GM12878 (cell line): ENCODE data around the gene ZNF133. TPM values are rescaled to one million over a fixed set of nuclear protein-coding genes. Genes with fewer than 3 reads are reported as not detected.
"Not testable (repeated sequence)": the region's sequence is repeated elsewhere in the genome, so short reads cannot be mapped to it uniquely, and the experiment has no call there.

Experiments
- ATAC-seq: fragments of 200-7000 bp; cut with Tn5 transposase; 3 replicates; pipeline ENCODE4 v1.9.1; 2020; ENCODE audit warnings: mild to moderate bottlenecking, moderate library complexity
- BruUV-seq: library from RNA; stranded (reverse); fragments of 400-500 nt; replicated peaks from 2 replicates; lab custom pipeline; 2021; lab: Mats Ljungman, UMichigan
- CTCF ChIA-PET: fragments of 300-600 bp; sonication (Branson Sonifier 250); formaldehyde crosslinking; extraction: SDS; loops from one replicate; lab custom pipeline; 2021; ENCODE audit warnings: inconsistent platforms; lab: Yijun Ruan, JAX
- POLR2A ChIA-PET: fragments of 350-600 bp; formaldehyde crosslinking; extraction: SDS; loops from one replicate; lab custom pipeline; 2021; ENCODE audit warnings: inconsistent platforms; lab: Charles Lee
- RAD21 ChIA-PET: fragments of 300-600 bp; sonication (Branson Sonifier 250); formaldehyde crosslinking; loops from one replicate; lab custom pipeline; 2023; ENCODE audit warnings: antibody characterized with exemption; ENCODE audit not compliant: unreplicated experiment; lab: Charles Lee
- SMC1A ChIA-PET: fragments of 300-600 bp; sonication (Branson Sonifier 250); formaldehyde crosslinking; loops from one replicate; lab custom pipeline; 2023; ENCODE audit not compliant: unreplicated experiment, uncharacterized antibody; lab: Charles Lee
- DNase-seq: peaks from one replicate; pipeline ENCODE4 v3.0.0-alpha.2; 2011; ENCODE audit warnings: low read depth, low spot score
- FAIRE-seq: peaks from 3 replicates; lab custom pipeline; 2011; peaks lifted over from hg19 to GRCh38; lab: Jason Lieb, UNC
- H2AFZ ChIP-seq: 2 replicates; pipeline ENCODE4 v1.6.0; 2011; ENCODE audit warnings: low read depth, low read length, control low read depth; ENCODE audit not compliant: control insufficient read depth
- H3K27ac ChIP-seq: 2 replicates; pipeline ENCODE4 v1.5.1; 2011; ENCODE audit warnings: control low read depth; ENCODE audit not compliant: control insufficient read depth, insufficient read depth
- H3K27me3 ChIP-seq, 2 experiments: replicated peaks in 1 of 2; 2 replicates each; pipeline versions ENCODE4 v1.6.0 to v1.6.1; 2011; ENCODE audit warnings: low read length in 1 of 2; ENCODE audit not compliant: control insufficient read depth in 2 of 2, insufficient read depth in 2 of 2
- H3K36me3 ChIP-seq, 2 experiments: 2 replicates each; pipeline ENCODE4 v1.5.1; 2011; ENCODE audit warnings: low read length in 1 of 2; ENCODE audit not compliant: control insufficient read depth in 2 of 2, insufficient read depth in 2 of 2
- H3K4me1 ChIP-seq: 2 replicates; pipeline ENCODE4 v1.6.1; 2011; ENCODE audit warnings: mild to moderate bottlenecking, low read length, moderate library complexity, mixed read lengths; ENCODE audit not compliant: control insufficient read depth, insufficient read depth
- H3K4me2 ChIP-seq: 2 replicates; pipeline ENCODE4 v1.6.0; 2011; ENCODE audit warnings: control low read depth; ENCODE audit not compliant: control insufficient read depth, insufficient read depth
- H3K4me3 ChIP-seq: fragments of 200-600 bp; sonication (generic); 2 replicates; pipeline ENCODE4 v1.5.1; 2016
- H3K79me2 ChIP-seq: 2 replicates; pipeline ENCODE4 v1.6.0; 2011; ENCODE audit warnings: low read length; ENCODE audit not compliant: control insufficient read depth, insufficient read depth
- H3K9ac ChIP-seq: 2 replicates; pipeline ENCODE4 v1.8.0; 2011; ENCODE audit warnings: low read length, control low read depth, mixed read lengths; ENCODE audit not compliant: control insufficient read depth, insufficient read depth
- H3K9me3 ChIP-seq: replicated peaks from 3 replicates; pipeline ENCODE4 v1.5.1; 2011; ENCODE audit warnings: mild to moderate bottlenecking, low read length; ENCODE audit not compliant: control insufficient read depth, insufficient read depth
- H4K20me1 ChIP-seq: 2 replicates; pipeline ENCODE4 v1.6.0; 2011; ENCODE audit not compliant: control insufficient read depth, insufficient read depth
- CBX3 ChIP-seq: fragments of 200-600 bp; sonication (generic); IDR thresholded peaks from 2 replicates; pipeline ENCODE4 v1.6.1; 2016; ENCODE audit warnings: low read depth, borderline replicate concordance
- JUNB ChIP-seq: IDR thresholded peaks from 2 replicates; pipeline ENCODE4 v1.6.1; 2016; ENCODE audit warnings: antibody characterized with exemption, mild to moderate bottlenecking
- RUNX3 ChIP-seq: IDR thresholded peaks from 2 replicates; pipeline ENCODE4 v1.6.1; 2012; ENCODE audit warnings: low read length, inconsistent platforms
- SMARCA5 ChIP-seq: fragments of 450-650 bp; IDR thresholded peaks from 2 replicates; pipeline ENCODE4 v1.6.1; 2017; ENCODE audit warnings: mild to moderate bottlenecking
- ZNF622 ChIP-seq: fragments of 450-650 bp; IDR thresholded peaks from 2 replicates; pipeline ENCODE4 v1.6.1; 2017; ENCODE audit warnings: mild to moderate bottlenecking, inconsistent platforms
- WGBS: methylation state at CpG from one replicate; pipeline ENCODE4 v1.1.6; 2016; ENCODE audit warnings: low lambda C conversion rate; ENCODE audit not compliant: insufficient replicate concordance, insufficient coverage; ENCODE audit errors: missing lambda C conversion rate; 5-methylcytosine and 5-hydroxymethylcytosine counted together
- in situ Hi-C: fragments of 300-500 bp; cut with MboI; formaldehyde crosslinking; loops from 9 replicates; pipeline ENCODE4 v1.14.3; 2018; ENCODE audit warnings: mixed read lengths
- intact Hi-C: fragments of 100-400 bp; cut with micrococcal nuclease; formaldehyde crosslinking; loops from one replicate; pipeline ENCODE4 v1.14.2; 2022; ENCODE audit not compliant: unreplicated experiment
- polyA plus RNA-seq, 11 experiments: library from polyadenylated mRNA; depleted of rRNA in 4 of 11; unstranded in 6 of 11; stranded (reverse) in 5 of 11; fragments of >200 nt; fragmentation: Nextera tagmentation in 4 of 11; fragmentation: Illumina TruSeq in 1 of 11; extraction: Ambion mirVana in 4 of 11; extraction: Trizol in 1 of 11; gene quantifications; 1 replicate in 1 of 11; 2 replicates in 10 of 11; pipeline versions ENCODE4 v1.2.1 to v1.2.3, GENCODE V29; 2011 to 2016; ENCODE audit warnings: inconsistent platforms in 2 of 11, missing spikeins in 2 of 11, low read depth in 1 of 11
- total RNA-seq, 4 experiments: library from RNA; depleted of rRNA in 3 of 4; stranded (reverse); fragments of >200 nt in 3 of 4; fragmentation: Illumina TruSeq in 1 of 4; extraction: Trizol in 1 of 4; gene quantifications; 2 replicates each; pipeline versions ENCODE4 v1.2.1 to v1.2.3, GENCODE V29; 2013 to 2021
- TF ChIP-seq, protein P1 (sequence below): fragments of 450-650 bp; IDR thresholded peaks from 2 replicates; pipeline ENCODE4 v1.6.1; 2018; ENCODE audit warnings: mild to moderate bottlenecking, low read depth, moderate library complexity; ENCODE audit not compliant: partially characterized antibody
- TF ChIP-seq, protein P2 (sequence below): IDR thresholded peaks from 2 replicates; pipeline ENCODE4 v1.6.1; 2011; ENCODE audit warnings: borderline replicate concordance, low read depth, mild to moderate bottlenecking, moderate library complexity, mixed read lengths, low read length; ENCODE audit not compliant: insufficient read depth; ENCODE audit errors: extremely low read length

The ZNF133 gene
- total and polyA plus RNA-seq, 10 of the 15 experiments (the other 5 are each of a cell fraction or from before 2014, with no cell fraction given): 2.0 to 9.3 (median 7.3) TPM

DNA sequence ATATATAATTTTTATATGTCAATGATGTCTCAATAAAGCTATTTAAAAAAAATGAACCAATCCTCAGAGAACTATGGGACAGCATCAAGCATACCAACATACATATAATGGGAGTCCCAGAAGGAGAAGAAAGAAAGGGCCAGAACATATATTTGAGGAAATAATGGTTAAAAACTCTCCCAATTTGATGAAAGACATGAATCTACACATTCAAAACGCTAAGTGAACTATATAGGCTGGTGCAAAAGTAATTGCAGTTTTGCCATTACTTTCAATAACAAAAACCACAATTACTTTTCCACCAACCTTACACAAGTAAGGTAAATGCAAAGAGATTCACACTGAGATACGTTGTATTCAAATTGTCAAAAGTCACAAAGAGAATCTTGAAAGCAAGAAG lies 43.4 kb downstream of the ZNF133 start (continued):
- TF ChIP-seq, protein P1, sequence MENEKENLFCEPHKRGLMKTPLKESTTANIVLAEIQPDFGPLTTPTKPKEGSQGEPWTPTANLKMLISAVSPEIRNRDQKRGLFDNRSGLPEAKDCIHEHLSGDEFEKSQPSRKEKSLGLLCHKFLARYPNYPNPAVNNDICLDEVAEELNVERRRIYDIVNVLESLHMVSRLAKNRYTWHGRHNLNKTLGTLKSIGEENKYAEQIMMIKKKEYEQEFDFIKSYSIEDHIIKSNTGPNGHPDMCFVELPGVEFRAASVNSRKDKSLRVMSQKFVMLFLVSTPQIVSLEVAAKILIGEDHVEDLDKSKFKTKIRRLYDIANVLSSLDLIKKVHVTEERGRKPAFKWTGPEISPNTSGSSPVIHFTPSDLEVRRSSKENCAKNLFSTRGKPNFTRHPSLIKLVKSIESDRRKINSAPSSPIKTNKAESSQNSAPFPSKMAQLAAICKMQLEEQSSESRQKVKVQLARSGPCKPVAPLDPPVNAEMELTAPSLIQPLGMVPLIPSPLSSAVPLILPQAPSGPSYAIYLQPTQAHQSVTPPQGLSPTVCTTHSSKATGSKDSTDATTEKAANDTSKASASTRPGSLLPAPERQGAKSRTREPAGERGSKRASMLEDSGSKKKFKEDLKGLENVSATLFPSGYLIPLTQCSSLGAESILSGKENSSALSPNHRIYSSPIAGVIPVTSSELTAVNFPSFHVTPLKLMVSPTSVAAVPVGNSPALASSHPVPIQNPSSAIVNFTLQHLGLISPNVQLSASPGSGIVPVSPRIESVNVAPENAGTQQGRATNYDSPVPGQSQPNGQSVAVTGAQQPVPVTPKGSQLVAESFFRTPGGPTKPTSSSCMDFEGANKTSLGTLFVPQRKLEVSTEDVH: no peak

DNA sequence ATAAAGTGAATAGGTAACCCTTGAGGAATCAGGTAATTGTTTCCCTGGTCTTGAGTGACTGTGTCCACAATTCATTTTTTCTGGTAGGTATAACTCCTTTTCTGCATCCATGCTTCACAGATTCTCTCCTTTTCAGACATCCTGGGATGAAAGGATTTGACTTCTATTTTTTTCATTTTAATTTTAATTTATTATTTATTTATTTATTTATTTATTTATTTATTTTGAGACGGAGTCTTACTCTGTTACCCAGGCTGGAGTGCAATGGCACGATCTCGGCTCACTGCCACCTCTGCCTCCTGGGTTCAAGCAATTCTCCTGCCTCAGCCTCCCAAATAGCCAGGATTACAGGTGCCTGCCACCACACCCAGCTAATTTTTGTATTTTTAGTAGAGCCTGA lies 61.4 kb downstream of the ZNF133 start:
- H3K4me3 ChIP-seq, SMC1A ChIA-PET, intact Hi-C loops, POLR2A ChIA-PET, H3K9me3 ChIP-seq, RAD21 ChIA-PET, H3K9ac ChIP-seq, DNase-seq, H2AFZ ChIP-seq, H4K20me1 ChIP-seq, H3K4me2 ChIP-seq, FAIRE-seq, H3K4me1 ChIP-seq, H3K79me2 ChIP-seq, BruUV-seq, H3K27me3 ChIP-seq, H3K36me3 ChIP-seq, ATAC-seq, in situ Hi-C loops, H3K27ac ChIP-seq, CTCF ChIA-PET: not testable (repeated sequence)
- WGBS: 29% methylated on average over 3 of the region's 3 CpGs

DNA sequence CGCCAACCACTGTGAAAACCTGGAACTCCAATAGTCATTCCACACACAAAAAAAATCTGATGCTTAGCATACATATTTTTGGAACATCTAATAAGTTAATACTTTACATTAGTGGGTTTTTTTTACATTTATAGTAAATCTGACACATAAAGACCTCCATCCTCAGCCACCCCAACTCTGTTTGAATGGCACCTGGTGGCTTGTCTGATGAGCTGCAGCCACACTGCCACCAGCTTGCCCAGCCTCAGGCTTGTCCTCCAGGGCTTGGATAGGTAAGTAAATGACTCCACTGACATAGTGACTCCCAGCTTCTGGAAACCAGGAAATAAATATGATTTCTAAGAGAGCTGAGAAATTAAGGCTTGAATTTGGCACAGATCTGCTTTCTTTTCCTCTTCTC lies 71.5 kb downstream of the ZNF133 start:
- no peaks in the 10 kb centered on the region; a peak in 1 of 4 replicates for H3K27me3 ChIP-seq
- in situ Hi-C loops (no loop called here), intact Hi-C loops (no loop called here)
- H3K4me2 ChIP-seq: no peak overlapping the region
- ChIA-PET RAD21 (no interaction called here), SMC1A (interaction anchor here (0.9 kb wide), 1 partner anchor 19 kb away, joined by 3 read pairs; no protein-coding TSS in a partner anchor), POLR2A (no interaction called here), CTCF (no interaction called here)
- H4K20me1 ChIP-seq: no peaks in the 10 kb centered on the region
- no peak overlapping the region for H3K4me3 ChIP-seq
- no peak overlapping the region for H2AFZ ChIP-seq
- H3K79me2 ChIP-seq: no peaks in the 10 kb centered on the region
- H3K9me3 ChIP-seq: no peaks in the 10 kb centered on the region
- H3K4me1 ChIP-seq: no peaks in the 10 kb centered on the region
- H3K27ac ChIP-seq: no peak overlapping the region
- no TSS peak for BruUV-seq
- no peak for DNase-seq
- TF ChIP-seq ZNF622 (no peak), JUNB (no peak), CBX3 (no peak), RUNX3 (no peak), SMARCA5 (no peak)
- TF ChIP-seq, protein P2, sequence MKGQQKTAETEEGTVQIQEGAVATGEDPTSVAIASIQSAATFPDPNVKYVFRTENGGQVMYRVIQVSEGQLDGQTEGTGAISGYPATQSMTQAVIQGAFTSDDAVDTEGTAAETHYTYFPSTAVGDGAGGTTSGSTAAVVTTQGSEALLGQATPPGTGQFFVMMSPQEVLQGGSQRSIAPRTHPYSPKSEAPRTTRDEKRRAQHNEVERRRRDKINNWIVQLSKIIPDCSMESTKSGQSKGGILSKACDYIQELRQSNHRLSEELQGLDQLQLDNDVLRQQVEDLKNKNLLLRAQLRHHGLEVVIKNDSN: no peak
- no peak for FAIRE-seq
- no peaks in the 10 kb centered on the region for H3K36me3 ChIP-seq
- H3K9ac ChIP-seq: no peak overlapping the region
- no peak for ATAC-seq
- 27% methylated on average over 1 of the region's 1 CpG for WGBS
